Testis (tissue), 3 donors: ENCODE results near the gene B3GALNT2. TPM values are rescaled to one million over a fixed set of nuclear protein-coding genes. Genes with fewer than 3 reads are reported as not detected.
A peak's percentile ranks its signal among the peaks of the same experiment; 100 is the strongest.

Experiments used
- DNase-seq: peaks from one replicate; pipeline ENCODE4 v3.0.0-alpha.2; 2019
- H3K27ac ChIP-seq, 2 donors: fragments of 200-600 bp; sonication (generic); one replicate each; pipeline ENCODE4 v1.5.1; 2019
- H3K27me3 ChIP-seq: fragments of 200-600 bp; sonication (generic); one replicate; pipeline ENCODE4 v1.5.1; 2019
- H3K36me3 ChIP-seq: fragments of 200-600 bp; sonication (generic); one replicate; pipeline ENCODE4 v1.5.1; 2017; ENCODE audit warnings: low read depth; ENCODE audit errors: missing control alignments
- H3K4me1 ChIP-seq: fragments of 200-600 bp; sonication (generic); one replicate; pipeline ENCODE4 v1.5.1; 2019
- H3K4me3 ChIP-seq, 2 donors: fragments of 200-600 bp; sonication (generic); one replicate each; pipeline ENCODE4 v1.5.1; 2017 to 2019
- H3K9me3 ChIP-seq: fragments of 200-600 bp; sonication (generic); one replicate; pipeline ENCODE4 v1.5.1; 2017
- CTCF ChIP-seq, 3 experiments: fragments of 450-650 bp in 2 of 3; fragments of 200-600 bp in 1 of 3; sonication (generic) in 1 of 3; IDR thresholded peaks; one replicate each; pipeline ENCODE4 v1.5.1; 2016 to 2019; ENCODE audit warnings: antibody characterized with exemption in 3 of 3, mild to moderate bottlenecking in 2 of 3, moderate library complexity in 1 of 3
- POLR2A ChIP-seq: fragments of 450-650 bp; IDR thresholded peaks from one replicate; pipeline ENCODE4 v1.6.1; 2017; ENCODE audit warnings: antibody characterized with exemption, mild to moderate bottlenecking, moderate library complexity
- WGBS, 2 donors: methylation state at CpG; one replicate each; pipeline ENCODE4 v1.1.5; 2018; 5-methylcytosine and 5-hydroxymethylcytosine counted together
- intact Hi-C: fragments of 100-400 bp; cut with DNase I; formaldehyde crosslinking; loops from one replicate; pipeline ENCODE4 v1.15.1; 2023; ENCODE audit warnings: low total_unique reads
- polyA plus RNA-seq: library from polyadenylated mRNA; stranded (reverse); fragments of 350-450 nt; fragmentation: Illumina TruSeq; extraction: RNeasy Lipid Tissue Mini Kit (QIAGEN cat#74804); gene quantifications from one replicate; pipeline ENCODE4 v1.2.3, GENCODE V29; 2014; ENCODE audit warnings: low read depth, low replicate concordance; ENCODE audit not compliant: insufficient read depth
- total RNA-seq, 2 donors: library from RNA; depleted of rRNA; stranded (reverse); fragments of >200 nt; gene quantifications; one replicate each; pipeline ENCODE4 v1.2.3, GENCODE V29; 2016

Gene B3GALNT2
- total and polyA plus RNA-seq, 3 donors from 2014 or later = 18.3 to 62.5 (median 32.3) TPM

GRCh38 chr1:235424092-235424491, 80.2 kb downstream of the B3GALNT2 start:
- intact Hi-C loops = no loop called here
- DNase-seq = no peak
- Histone ChIP-seq H3K4me1 (no peaks in the 10 kb centered on the region), H3K4me3 (no peak overlapping the region), H3K27me3 (no peaks in the 10 kb centered on the region), H3K9me3 (no peaks in the 10 kb centered on the region), H3K36me3 (no peaks in the 10 kb centered on the region), H3K27ac (no peak overlapping the region)
- WGBS, 2 donors = 91 to 94% methylated on average over 8 of the region's 8 CpGs
- no peak for TF ChIP-seq POLR2A

- no peaks in the 10 kb centered on the region for H3K4me1 ChIP-seq
- H3K27me3 ChIP-seq = no peaks in the 10 kb centered on the region
- no peaks in the 10 kb centered on the region for H3K36me3 ChIP-seq
- no peak for DNase-seq
- WGBS, 2 donors = 67 to 76% methylated on average over 12 of the region's 12 CpGs
- no peaks in the 10 kb centered on the region for H3K9me3 ChIP-seq
- no peak overlapping the region for H3K4me3 ChIP-seq
- TF ChIP-seq POLR2A (no peak), CTCF (IDR thresholded peaks at IDR 0.05) (no peak)
- intact Hi-C loops = no loop called here
- no peak overlapping the region for H3K27ac ChIP-seq
Measured at GRCh38 chr1:235423214-235423652, 81.0 kb downstream of the B3GALNT2 start.

- Histone ChIP-seq H3K27ac (no peak overlapping the region), H3K36me3 (no peaks in the 10 kb centered on the region), H3K27me3 (no peaks in the 10 kb centered on the region), H3K4me3 (no peak overlapping the region), H3K4me1 (no peaks in the 10 kb centered on the region), H3K9me3 (no peaks in the 10 kb centered on the region)
- 69 to 75% methylated on average over 3 of the region's 3 CpGs for WGBS, 2 donors
- intact Hi-C loops = no loop called here
- TF ChIP-seq POLR2A = no peak
- TF ChIP-seq CTCF (IDR thresholded peaks at IDR 0.05) = no peak
- no peak for DNase-seq
Measured at GRCh38 chr1:235421751-235422150, 82.5 kb downstream of the B3GALNT2 start.

- DNase-seq = peak; percentile 66
- WGBS, 2 donors = 43 to 45% methylated on average over 8 of the region's 8 CpGs
Measured at GRCh38 chr1:235417086-235417697, 87.1 kb downstream of the B3GALNT2 start.

GRCh38 chr1:235416662-235417049, 87.6 kb downstream of the B3GALNT2 start:
- intact Hi-C loops = no loop called here
- Histone ChIP-seq H3K27me3 (no peaks in the 10 kb centered on the region), H3K36me3 (no peaks in the 10 kb centered on the region), H3K4me3 (no peak overlapping the region), H3K4me1 (no peaks in the 10 kb centered on the region), H3K27ac (no peak overlapping the region), H3K9me3 (no peaks in the 10 kb centered on the region)
- DNase-seq = no peak
- no peak for TF ChIP-seq CTCF (IDR thresholded peaks at IDR 0.05)
- TF ChIP-seq POLR2A = no peak
- 94 to 100% methylated on average over 1 of the region's 1 CpG for WGBS, 2 donors

More at GRCh38 chr1:235417086-235417697, 87.1 kb downstream of the B3GALNT2 start:
- Histone ChIP-seq H3K4me3 (no peak overlapping the region), H3K4me1 (no peaks in the 10 kb centered on the region), H3K9me3 (no peaks in the 10 kb centered on the region), H3K27me3 (no peaks in the 10 kb centered on the region), H3K27ac (no peak overlapping the region), H3K36me3 (no peaks in the 10 kb centered on the region)
- intact Hi-C loops = no loop called here
- TF ChIP-seq CTCF (IDR thresholded peaks at IDR 0.05) = peak; percentile 74 to 80 (median 75)
- TF ChIP-seq POLR2A = no peak
